HFFc6 (cell line): ENCODE data around the gene ADCK1. TPM values are rescaled to one million over a fixed set of nuclear protein-coding genes. Genes with fewer than 3 reads are reported as not detected.
"Not testable (repeated sequence)": the region's sequence is repeated elsewhere in the genome, so short reads cannot be mapped to it uniquely, and the experiment has no call there.

Experiments
- DNase-seq: peaks from one replicate; pipeline ENCODE4 v3.0.0-alpha.2; 2018
- H3K27ac Mint-ChIP-seq: 2 replicates; pipeline ENCODE4 v1.8.0; 2020; ENCODE audit warnings: mild to moderate bottlenecking, mixed read lengths
- H3K27me3 Mint-ChIP-seq: 2 replicates; pipeline ENCODE4 v1.8.0; 2021; ENCODE audit warnings: mild to moderate bottlenecking, moderate library complexity, mixed read lengths; ENCODE audit not compliant: insufficient read depth
- H3K36me3 Mint-ChIP-seq: 2 replicates; pipeline ENCODE4 v1.8.0; 2021; ENCODE audit warnings: low read depth, mixed read lengths
- H3K4me1 Mint-ChIP-seq: 2 replicates; pipeline ENCODE4 v1.8.0; 2020; ENCODE audit warnings: low read depth, mixed read lengths
- H3K4me3 Mint-ChIP-seq: 2 replicates; pipeline ENCODE4 v1.8.0; 2020; ENCODE audit warnings: mild to moderate bottlenecking, moderate library complexity, mixed read lengths
- H3K9me3 Mint-ChIP-seq: 2 replicates; pipeline ENCODE4 v1.8.0; 2020; ENCODE audit warnings: mild to moderate bottlenecking, mixed read lengths
- total RNA-seq, 6 experiments: library from RNA; stranded (reverse); fragmentation: NEBNext Ultra II Directional; extraction: Animal tissue kit (Norgen Biotek cat#: 25700); gene quantifications; 2 replicates in 1 of 6; 3 replicates in 5 of 6; pipeline ENCODE4 v1.2.3, GENCODE V29; 2021
- TF ChIP-seq, protein P1 (sequence below): fragments of 200-600 bp; sonication (generic); IDR thresholded peaks from 2 replicates; pipeline ENCODE4 v1.5.0; 2021; ENCODE audit warnings: antibody characterized with exemption, mild to moderate bottlenecking

Gene ADCK1
- total RNA-seq, 6 experiments from 2014 or later, result 4.4 to 6.3 (median 5.7) TPM

GRCh38 chr14:77761205-77761931 is 38.5 kb upstream of the ADCK1 start:
- H3K4me3 Mint-ChIP-seq, result peak overlapping the region; percentile 98

DNA sequence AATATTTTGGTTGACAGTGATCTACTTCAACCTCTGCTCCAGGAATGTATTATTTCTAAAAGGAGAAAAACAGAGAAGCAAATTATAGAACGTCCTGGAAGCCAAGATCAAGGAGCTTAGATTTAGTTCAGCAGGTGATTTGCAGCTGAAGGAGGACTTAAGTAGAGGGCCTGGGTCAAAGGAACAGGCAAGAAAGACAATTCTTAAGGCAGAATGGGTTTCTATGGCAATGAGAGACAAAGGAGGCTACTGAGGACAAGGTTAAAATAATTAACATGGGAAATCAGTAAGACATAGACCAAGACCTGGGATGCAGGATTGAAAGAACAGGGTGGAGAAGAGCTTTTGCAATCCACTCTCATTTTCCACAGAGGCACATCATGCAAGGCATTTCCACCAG is 36.6 kb upstream of the ADCK1 start:
- TF ChIP-seq, protein P1, sequence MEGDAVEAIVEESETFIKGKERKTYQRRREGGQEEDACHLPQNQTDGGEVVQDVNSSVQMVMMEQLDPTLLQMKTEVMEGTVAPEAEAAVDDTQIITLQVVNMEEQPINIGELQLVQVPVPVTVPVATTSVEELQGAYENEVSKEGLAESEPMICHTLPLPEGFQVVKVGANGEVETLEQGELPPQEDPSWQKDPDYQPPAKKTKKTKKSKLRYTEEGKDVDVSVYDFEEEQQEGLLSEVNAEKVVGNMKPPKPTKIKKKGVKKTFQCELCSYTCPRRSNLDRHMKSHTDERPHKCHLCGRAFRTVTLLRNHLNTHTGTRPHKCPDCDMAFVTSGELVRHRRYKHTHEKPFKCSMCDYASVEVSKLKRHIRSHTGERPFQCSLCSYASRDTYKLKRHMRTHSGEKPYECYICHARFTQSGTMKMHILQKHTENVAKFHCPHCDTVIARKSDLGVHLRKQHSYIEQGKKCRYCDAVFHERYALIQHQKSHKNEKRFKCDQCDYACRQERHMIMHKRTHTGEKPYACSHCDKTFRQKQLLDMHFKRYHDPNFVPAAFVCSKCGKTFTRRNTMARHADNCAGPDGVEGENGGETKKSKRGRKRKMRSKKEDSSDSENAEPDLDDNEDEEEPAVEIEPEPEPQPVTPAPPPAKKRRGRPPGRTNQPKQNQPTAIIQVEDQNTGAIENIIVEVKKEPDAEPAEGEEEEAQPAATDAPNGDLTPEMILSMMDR, result no peak
- no peaks in the 10 kb centered on the region for H3K9me3 Mint-ChIP-seq
- H3K4me1 Mint-ChIP-seq, result peaks cover 25% of the 10 kb centered on the region
- peaks cover 10% of the 10 kb centered on the region for H3K36me3 Mint-ChIP-seq
- no peak overlapping the region for H3K4me3 Mint-ChIP-seq
- DNase-seq, result no peak
- H3K27ac Mint-ChIP-seq, result no peak overlapping the region
- no peaks in the 10 kb centered on the region; the same call in none of the 2 replicates for H3K27me3 Mint-ChIP-seq

More at GRCh38 chr14:77761205-77761931, 38.5 kb upstream of the ADCK1 start:
- TF ChIP-seq, protein P1, result peak; percentile 64
- Mint-ChIP-seq H3K9me3 (no peaks in the 10 kb centered on the region), H3K27me3 (no peaks in the 10 kb centered on the region; the same call in none of the 2 replicates), H3K4me1 (peaks cover 37% of the 10 kb centered on the region), H3K27ac (peak overlapping the region; percentile 97), H3K36me3 (peaks cover 12% of the 10 kb centered on the region)
- DNase-seq, result peak; percentile 13

GRCh38 chr14:77763978-77764377 is 35.9 kb upstream of the ADCK1 start:
- H3K27ac Mint-ChIP-seq, result no peak overlapping the region
- TF ChIP-seq, protein P1, result no peak
- no peaks in the 10 kb centered on the region for H3K9me3 Mint-ChIP-seq
- H3K36me3 Mint-ChIP-seq, result peaks cover 4% of the 10 kb centered on the region; the same call in 1 of the 2 replicates
- H3K27me3 Mint-ChIP-seq, result no peaks in the 10 kb centered on the region; the same call in 1 of the 2 replicates
- peaks cover 24% of the 10 kb centered on the region for H3K4me1 Mint-ChIP-seq
- no peak for DNase-seq
- H3K4me3 Mint-ChIP-seq, result no peak overlapping the region

DNA sequence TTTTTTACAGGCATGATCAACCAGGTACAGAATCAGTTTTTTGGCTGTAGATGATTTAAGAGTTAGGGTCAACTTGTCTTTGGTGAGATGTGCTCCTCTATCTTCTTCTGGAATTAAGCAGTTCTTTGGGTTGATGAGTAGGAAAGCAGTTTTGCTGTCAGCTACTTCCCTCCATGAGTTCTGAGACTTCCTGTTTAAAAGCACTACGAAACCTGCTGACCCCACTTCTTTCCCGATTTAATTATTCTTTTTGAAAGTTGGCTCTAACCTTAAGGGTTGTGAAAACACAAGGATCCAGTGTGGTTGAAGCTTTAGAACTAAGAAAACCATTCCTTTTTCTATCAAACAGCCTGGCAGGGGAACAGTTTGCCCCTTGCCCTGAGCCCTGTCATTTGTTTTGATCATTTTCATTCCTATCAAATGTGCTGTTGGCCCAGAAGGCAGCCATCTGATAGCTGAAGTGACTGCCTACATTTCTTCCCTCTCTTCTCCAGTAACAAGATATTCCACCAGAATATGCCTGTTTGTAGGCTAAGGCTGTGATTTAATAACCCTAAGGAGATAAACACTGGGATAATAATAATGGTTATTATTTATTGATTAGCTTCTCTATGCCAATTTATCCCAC is 31.4 kb upstream of the ADCK1 start:
- not testable (repeated sequence) for H3K36me3 Mint-ChIP-seq, H3K4me3 Mint-ChIP-seq, H3K27ac Mint-ChIP-seq, DNase-seq, H3K9me3 Mint-ChIP-seq, H3K27me3 Mint-ChIP-seq, H3K4me1 Mint-ChIP-seq

GRCh38 chr14:77773966-77774365 is 25.9 kb upstream of the ADCK1 start:
- H3K4me1 Mint-ChIP-seq, H3K36me3 Mint-ChIP-seq, H3K27me3 Mint-ChIP-seq, DNase-seq, H3K27ac Mint-ChIP-seq, H3K4me3 Mint-ChIP-seq, H3K9me3 Mint-ChIP-seq: not testable (repeated sequence)

GRCh38 chr14:77782202-77782601 is 17.7 kb upstream of the ADCK1 start:
- no peak for DNase-seq
- H3K27ac Mint-ChIP-seq, result no peak overlapping the region
- no peak overlapping the region for H3K4me3 Mint-ChIP-seq
- peaks cover 6% of the 10 kb centered on the region; the same call in 1 of the 2 replicates for H3K27me3 Mint-ChIP-seq
- peaks cover 5% of the 10 kb centered on the region; the same call in 1 of the 2 replicates for H3K4me1 Mint-ChIP-seq
- TF ChIP-seq, protein P1, result no peak
- no peaks in the 10 kb centered on the region for H3K9me3 Mint-ChIP-seq
- no peaks in the 10 kb centered on the region for H3K36me3 Mint-ChIP-seq
